GM12878 (cell line): ENCODE results near the gene MED22. TPM values are rescaled to one million over a fixed set of nuclear protein-coding genes. Genes with fewer than 3 reads are reported as not detected.
A peak's percentile ranks its signal among the peaks of the same experiment; 100 is the strongest.

Source experiments
- ATF2 ChIP-seq: IDR thresholded peaks from 2 replicates; pipeline ENCODE4 v1.6.1; 2012; ENCODE audit warnings: low read length, inconsistent platforms
- BMI1 ChIP-seq: fragments of 450-650 bp; IDR thresholded peaks from 2 replicates; pipeline ENCODE4 v1.6.1; 2016; ENCODE audit warnings: mild to moderate bottlenecking, moderate library complexity, borderline replicate concordance
- CEBPZ ChIP-seq: fragments of 150-350 bp; IDR thresholded peaks from 2 replicates; pipeline ENCODE4 v1.6.1; 2016; ENCODE audit warnings: low read depth, low read length
- CUX1 ChIP-seq: IDR thresholded peaks from 2 replicates; pipeline ENCODE4 v1.6.1; 2012; ENCODE audit warnings: improper control_type of control experiment, low read depth, low read length; ENCODE audit not compliant: insufficient replicate concordance
- IRF4 ChIP-seq: IDR thresholded peaks from 2 replicates; pipeline ENCODE4 v1.6.1; 2011; ENCODE audit warnings: low read depth, low read length
- JUNB ChIP-seq: IDR thresholded peaks from 2 replicates; pipeline ENCODE4 v1.6.1; 2016; ENCODE audit warnings: antibody characterized with exemption, mild to moderate bottlenecking
- MTA2 ChIP-seq: fragments of 450-650 bp; IDR thresholded peaks from 2 replicates; pipeline ENCODE4 v1.6.1; 2016; ENCODE audit warnings: low read depth, mild to moderate bottlenecking, moderate library complexity
- MYC ChIP-seq: IDR thresholded peaks from 2 replicates; pipeline ENCODE4 v1.6.1; 2011; ENCODE audit warnings: mild to moderate bottlenecking, low read length, moderate library complexity, inconsistent platforms; ENCODE audit not compliant: insufficient read depth, insufficient replicate concordance, insufficient read length, severe bottlenecking
- PAX5 ChIP-seq: IDR thresholded peaks from 2 replicates; pipeline ENCODE4 v1.6.1; 2011; ENCODE audit warnings: low read depth, low read length, borderline replicate concordance
- RAD51 ChIP-seq: fragments of 450-650 bp; IDR thresholded peaks from 2 replicates; pipeline ENCODE4 v1.6.1; 2016; ENCODE audit warnings: moderate library complexity, mild to moderate bottlenecking, inconsistent platforms
- SKIL ChIP-seq: fragments of 450-650 bp; IDR thresholded peaks from 2 replicates; pipeline ENCODE4 v1.6.1; 2017; ENCODE audit warnings: mild to moderate bottlenecking, low read depth, inconsistent platforms; ENCODE audit not compliant: poor library complexity, severe bottlenecking
- SREBF1 ChIP-seq: IDR thresholded peaks from 2 replicates; pipeline ENCODE4 v1.6.1; 2012; ENCODE audit warnings: mild to moderate bottlenecking, low read length
- polyA plus RNA-seq, 11 experiments: library from polyadenylated mRNA; depleted of rRNA in 4 of 11; unstranded in 6 of 11; stranded (reverse) in 5 of 11; fragments of >200 nt; fragmentation: Nextera tagmentation in 4 of 11; fragmentation: Illumina TruSeq in 1 of 11; extraction: Ambion mirVana in 4 of 11; extraction: Trizol in 1 of 11; gene quantifications; 1 replicate in 1 of 11; 2 replicates in 10 of 11; pipeline versions ENCODE4 v1.2.1 to v1.2.3, GENCODE V29; 2011 to 2016; ENCODE audit warnings: inconsistent platforms in 2 of 11, missing spikeins in 2 of 11, low read depth in 1 of 11
- total RNA-seq, 4 experiments: library from RNA; depleted of rRNA in 3 of 4; stranded (reverse); fragments of >200 nt in 3 of 4; fragmentation: Illumina TruSeq in 1 of 4; extraction: Trizol in 1 of 4; gene quantifications; 2 replicates each; pipeline versions ENCODE4 v1.2.1 to v1.2.3, GENCODE V29; 2013 to 2021
- TF ChIP-seq, protein P1 (sequence below): fragments of 450-650 bp; IDR thresholded peaks from 2 replicates; pipeline ENCODE4 v1.6.1; 2018; ENCODE audit warnings: borderline replicate concordance, mild to moderate bottlenecking; ENCODE audit not compliant: partially characterized antibody

The MED22 gene
- total and polyA plus RNA-seq, 10 of the 15 experiments (the other 5 are each of a cell fraction or from before 2014, with no cell fraction given), result 1.4 to 42.1 (median 24.6) TPM

GRCh38 chr9:133356391-133357091, 8.6 kb upstream of the MED22 start, which contains the start of the genes SURF1 and SURF2 (continued):
- TF ChIP-seq CUX1, result no peak
- no peak for TF ChIP-seq SKIL
- TF ChIP-seq RAD51, result no peak
- no peak for TF ChIP-seq MYC
- no peak for TF ChIP-seq JUNB
- TF ChIP-seq MTA2, result no peak
- no peak for TF ChIP-seq ATF2
- TF ChIP-seq CEBPZ, result no peak
- TF ChIP-seq BMI1, result no peak
- TF ChIP-seq PAX5, result no peak
- TF ChIP-seq, protein P1, sequence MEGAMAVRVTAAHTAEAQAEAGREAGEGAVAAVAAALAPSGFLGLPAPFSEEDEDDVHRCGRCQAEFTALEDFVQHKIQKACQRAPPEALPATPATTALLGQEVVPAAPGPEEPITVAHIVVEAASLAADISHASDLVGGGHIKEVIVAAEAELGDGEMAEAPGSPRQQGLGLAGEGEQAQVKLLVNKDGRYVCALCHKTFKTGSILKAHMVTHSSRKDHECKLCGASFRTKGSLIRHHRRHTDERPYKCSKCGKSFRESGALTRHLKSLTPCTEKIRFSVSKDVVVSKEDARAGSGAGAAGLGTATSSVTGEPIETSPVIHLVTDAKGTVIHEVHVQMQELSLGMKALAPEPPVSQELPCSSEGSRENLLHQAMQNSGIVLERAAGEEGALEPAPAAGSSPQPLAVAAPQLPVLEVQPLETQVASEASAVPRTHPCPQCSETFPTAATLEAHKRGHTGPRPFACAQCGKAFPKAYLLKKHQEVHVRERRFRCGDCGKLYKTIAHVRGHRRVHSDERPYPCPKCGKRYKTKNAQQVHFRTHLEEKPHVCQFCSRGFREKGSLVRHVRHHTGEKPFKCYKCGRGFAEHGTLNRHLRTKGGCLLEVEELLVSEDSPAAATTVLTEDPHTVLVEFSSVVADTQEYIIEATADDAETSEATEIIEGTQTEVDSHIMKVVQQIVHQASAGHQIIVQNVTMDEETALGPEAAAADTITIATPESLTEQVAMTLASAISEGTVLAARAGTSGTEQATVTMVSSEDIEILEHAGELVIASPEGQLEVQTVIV, result no peak
- no peak for TF ChIP-seq IRF4
- TF ChIP-seq SREBF1, result peak; percentile 21; the same call in 1 of the 2 replicates
